K562 (cell line): Measurements from ENCODE around the gene PXN. TPM values are rescaled to one million over a fixed set of nuclear protein-coding genes. Genes with fewer than 3 reads are reported as not detected.

Experiments used
- ADNP ChIP-seq: fragments of 200-800 bp; sonication (Bioruptor generic); IDR thresholded peaks from 2 replicates; pipeline ENCODE4 v1.6.1; 2016; ENCODE audit warnings: missing genetic modification characterization, missing compliant biosample characterization
- ATF1 ChIP-seq, 2 experiments: fragments of 450-650 bp in 1 of 2; IDR thresholded peaks; 2 replicates each; pipeline ENCODE4 v1.6.1; 2016; ENCODE audit warnings: missing compliant biosample characterization in 1 of 2, missing genetic modification characterization in 1 of 2
- CEBPB ChIP-seq: fragments of 450-650 bp; IDR thresholded peaks from 2 replicates; pipeline ENCODE4 v1.6.1; 2016; ENCODE audit warnings: missing genetic modification characterization, missing compliant biosample characterization
- CHD1 ChIP-seq: fragments of 200-600 bp; sonication (generic); IDR thresholded peaks from one replicate; pipeline ENCODE4 v1.6.1; 2012; ENCODE audit warnings: mild to moderate bottlenecking, moderate library complexity, low read length, inconsistent platforms
- DNMT1 ChIP-seq: fragments of 450-650 bp; IDR thresholded peaks from 2 replicates; pipeline ENCODE4 v1.6.1; 2016; ENCODE audit warnings: antibody characterized with exemption, mild to moderate bottlenecking
- ETV6 ChIP-seq, 3 experiments: fragments of 150-350 bp in 1 of 3; sonication (generic) in 1 of 3; formaldehyde crosslinking in 1 of 3; IDR thresholded peaks; 2 replicates each; pipeline versions ENCODE4 v1.6.1 to v1.8.0; 2014 to 2022; ENCODE audit warnings: borderline replicate concordance in 2 of 3, low read depth in 2 of 3, antibody characterized with exemption in 1 of 3, low read length in 1 of 3, mild to moderate bottlenecking in 1 of 3, missing genetic modification reagents in 1 of 3
- FOSL1 ChIP-seq: fragments of 200-800 bp; sonication (Bioruptor generic); conservative IDR thresholded peaks from 2 replicates; pipeline ENCODE4 v1.6.1; 2016; ENCODE audit warnings: missing genetic modification characterization, missing compliant biosample characterization
- FOXK1 ChIP-seq: sonication (generic); formaldehyde crosslinking; IDR thresholded peaks from 2 replicates; pipeline ENCODE4 v1.8.0; 2022; ENCODE audit warnings: missing genetic modification reagents, mild to moderate bottlenecking, borderline replicate concordance
- FOXM1 ChIP-seq, 2 experiments: fragments of 450-650 bp in 1 of 2; sonication (generic) in 1 of 2; formaldehyde crosslinking in 1 of 2; IDR thresholded peaks; 2 replicates each; pipeline versions ENCODE4 v1.6.1 to v1.9.0; 2017 to 2022; ENCODE audit warnings: low read depth in 2 of 2, mild to moderate bottlenecking in 2 of 2, missing genetic modification reagents in 1 of 2, moderate library complexity in 1 of 2
- GATA2 ChIP-seq: sonication (generic); formaldehyde crosslinking; IDR thresholded peaks from 2 replicates; pipeline ENCODE4 v1.4.0; 2020; ENCODE audit warnings: mild to moderate bottlenecking, missing genetic modification reagents
- HDAC2 ChIP-seq: fragments of 450-650 bp; IDR thresholded peaks from 2 replicates; pipeline ENCODE4 v1.6.1; 2016; ENCODE audit warnings: mild to moderate bottlenecking
- TAF15 ChIP-seq: fragments of 200-400 bp; formaldehyde crosslinking; IDR thresholded peaks from 2 replicates; pipeline ENCODE4 v1.6.1; 2017; ENCODE audit warnings: mild to moderate bottlenecking, low read depth, low read length, moderate library complexity
- ZNF282 ChIP-seq: sonication (generic); formaldehyde crosslinking; IDR thresholded peaks from 2 replicates; pipeline ENCODE4 v1.8.1; 2023; ENCODE audit warnings: missing genetic modification reagents
- ZNF444 ChIP-seq: fragments of 250-450 bp; sonication (Bioruptor Pico); IDR thresholded peaks from 2 replicates; pipeline ENCODE4 v1.4.0; 2020; ENCODE audit warnings: mild to moderate bottlenecking, moderate library complexity
- polyA plus RNA-seq, 8 experiments: library from polyadenylated mRNA; depleted of rRNA in 4 of 8; stranded (reverse) in 5 of 8; unstranded in 3 of 8; fragments of >200 nt; fragmentation: Nextera tagmentation in 2 of 8; fragmentation: Illumina TruSeq in 1 of 8; extraction: Ambion mirVana in 2 of 8; extraction: Trizol in 1 of 8; gene quantifications; 2 replicates each; pipeline versions ENCODE4 v1.2.1 to v1.2.3, GENCODE V29; 2011 to 2014; ENCODE audit warnings: inconsistent platforms in 1 of 8, missing spikeins in 1 of 8
- total RNA-seq, 7 experiments: library from RNA; depleted of rRNA in 6 of 7; stranded (reverse); fragments of >200 nt in 6 of 7; fragmentation: Illumina TruSeq in 2 of 7; extraction: Trizol in 2 of 7; gene quantifications; 2 replicates each; pipeline versions ENCODE4 v1.2.1 to v1.2.3, GENCODE V29; 2011 to 2021; ENCODE audit warnings: low replicate concordance in 1 of 7
- TF ChIP-seq, protein P1 (sequence below), 2 experiments: fragments of 250-450 bp in 1 of 2; fragments of 450-650 bp in 1 of 2; sonication (Bioruptor Pico) in 1 of 2; IDR thresholded peaks; 2 replicates each; pipeline versions ENCODE4 v1.6.1 to v1.8.0; 2016 to 2021; ENCODE audit warnings: mild to moderate bottlenecking in 2 of 2, moderate library complexity in 2 of 2, missing compliant biosample characterization in 1 of 2, missing genetic modification characterization in 1 of 2
- TF ChIP-seq, protein P2 (sequence below): sonication (generic); formaldehyde crosslinking; IDR thresholded peaks from 2 replicates; pipeline ENCODE4 v1.8.1; 2023; ENCODE audit warnings: missing genetic modification reagents, mild to moderate bottlenecking, borderline replicate concordance

The PXN gene
- total and polyA plus RNA-seq, 9 of the 15 experiments (the other 6 are each of a cell fraction or from before 2014, with no cell fraction given): 4.0 to 74.1 (median 18.6) TPM

DNA sequence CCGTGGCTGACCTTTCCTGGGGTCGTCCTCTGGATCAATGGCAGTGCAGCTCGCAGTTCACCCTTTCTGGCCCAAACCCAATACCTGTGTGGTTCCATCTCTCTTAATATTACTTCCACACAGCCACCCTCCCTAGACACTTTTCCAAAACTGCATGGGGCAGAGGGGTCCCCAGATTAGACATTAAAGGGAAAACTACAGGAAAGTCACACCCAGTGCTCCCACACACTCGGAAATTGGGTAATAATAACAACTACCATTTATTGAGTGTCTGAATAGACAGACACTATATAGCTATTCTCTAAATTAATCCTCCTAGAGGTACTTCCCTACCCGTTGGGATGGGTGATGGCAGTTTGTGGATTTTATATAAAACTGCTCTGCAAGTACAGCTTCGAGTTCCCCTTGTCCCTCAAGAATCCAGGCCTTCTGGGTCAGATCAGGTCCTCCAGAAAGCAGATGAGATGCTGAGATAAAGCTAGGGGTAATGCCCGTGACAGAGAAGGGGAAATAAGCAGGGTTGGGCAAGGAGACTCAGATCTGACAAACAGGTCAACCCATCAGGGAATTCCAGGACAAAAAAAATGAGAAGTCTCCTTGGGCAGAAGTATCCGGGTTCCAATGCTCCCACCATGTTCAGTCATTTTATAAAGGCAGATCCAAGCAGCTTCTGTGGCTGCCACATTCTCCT lies 795 bp upstream of the PXN start (continued):
- TF ChIP-seq, protein P1, sequence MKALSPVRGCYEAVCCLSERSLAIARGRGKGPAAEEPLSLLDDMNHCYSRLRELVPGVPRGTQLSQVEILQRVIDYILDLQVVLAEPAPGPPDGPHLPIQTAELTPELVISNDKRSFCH (CRISPR knock-in tag; IDR thresholded peaks at IDR 0.05): no peak
- TF ChIP-seq, protein P1 (tag; IDR thresholded peaks at IDR 0.05): 0 out of 2 replicates have a peak, but pooled peaks have one; percentile 21
- TF ChIP-seq CHD1 (no peak), ADNP (no peak), FOSL1 (tag) (0 out of 2 replicates have a peak, but pooled peaks have one; percentile 40), GATA2 (CRISPR knock-in tag) (no peak), FOXK1 (CRISPR knock-in tag) (no peak), DNMT1 (no peak), ZNF282 (CRISPR knock-in tag) (no peak), ZNF444 (CRISPR knock-in tag) (no peak), ATF1 (CRISPR knock-in tag; IDR thresholded peaks at IDR 0.05) (no peak), ATF1 (tag; IDR thresholded peaks at IDR 0.05) (0 out of 2 replicates have a peak, but pooled peaks have one; percentile 7), CEBPB (tag) (no peak), TAF15 (no peak), FOXM1 (IDR thresholded peaks at IDR 0.05; ENCODE audit: low read depth) (no peak), FOXM1 (CRISPR knock-in tag; IDR thresholded peaks at IDR 0.05; ENCODE audit: low read depth) (no peak), ETV6 (IDR thresholded peaks at IDR 0.05; ENCODE audit: borderline replicate concordance in 1 of 2, low read depth in 2 of 2, low read length in 1 of 2) (no peak), ETV6 (CRISPR knock-in tag; IDR thresholded peaks at IDR 0.05; ENCODE audit: borderline replicate concordance) (0 out of 2 replicates have a peak, but pooled peaks have one; percentile 3), HDAC2 (0 out of 2 replicates have a peak, but pooled peaks have one; percentile 11)
- TF ChIP-seq, protein P2, sequence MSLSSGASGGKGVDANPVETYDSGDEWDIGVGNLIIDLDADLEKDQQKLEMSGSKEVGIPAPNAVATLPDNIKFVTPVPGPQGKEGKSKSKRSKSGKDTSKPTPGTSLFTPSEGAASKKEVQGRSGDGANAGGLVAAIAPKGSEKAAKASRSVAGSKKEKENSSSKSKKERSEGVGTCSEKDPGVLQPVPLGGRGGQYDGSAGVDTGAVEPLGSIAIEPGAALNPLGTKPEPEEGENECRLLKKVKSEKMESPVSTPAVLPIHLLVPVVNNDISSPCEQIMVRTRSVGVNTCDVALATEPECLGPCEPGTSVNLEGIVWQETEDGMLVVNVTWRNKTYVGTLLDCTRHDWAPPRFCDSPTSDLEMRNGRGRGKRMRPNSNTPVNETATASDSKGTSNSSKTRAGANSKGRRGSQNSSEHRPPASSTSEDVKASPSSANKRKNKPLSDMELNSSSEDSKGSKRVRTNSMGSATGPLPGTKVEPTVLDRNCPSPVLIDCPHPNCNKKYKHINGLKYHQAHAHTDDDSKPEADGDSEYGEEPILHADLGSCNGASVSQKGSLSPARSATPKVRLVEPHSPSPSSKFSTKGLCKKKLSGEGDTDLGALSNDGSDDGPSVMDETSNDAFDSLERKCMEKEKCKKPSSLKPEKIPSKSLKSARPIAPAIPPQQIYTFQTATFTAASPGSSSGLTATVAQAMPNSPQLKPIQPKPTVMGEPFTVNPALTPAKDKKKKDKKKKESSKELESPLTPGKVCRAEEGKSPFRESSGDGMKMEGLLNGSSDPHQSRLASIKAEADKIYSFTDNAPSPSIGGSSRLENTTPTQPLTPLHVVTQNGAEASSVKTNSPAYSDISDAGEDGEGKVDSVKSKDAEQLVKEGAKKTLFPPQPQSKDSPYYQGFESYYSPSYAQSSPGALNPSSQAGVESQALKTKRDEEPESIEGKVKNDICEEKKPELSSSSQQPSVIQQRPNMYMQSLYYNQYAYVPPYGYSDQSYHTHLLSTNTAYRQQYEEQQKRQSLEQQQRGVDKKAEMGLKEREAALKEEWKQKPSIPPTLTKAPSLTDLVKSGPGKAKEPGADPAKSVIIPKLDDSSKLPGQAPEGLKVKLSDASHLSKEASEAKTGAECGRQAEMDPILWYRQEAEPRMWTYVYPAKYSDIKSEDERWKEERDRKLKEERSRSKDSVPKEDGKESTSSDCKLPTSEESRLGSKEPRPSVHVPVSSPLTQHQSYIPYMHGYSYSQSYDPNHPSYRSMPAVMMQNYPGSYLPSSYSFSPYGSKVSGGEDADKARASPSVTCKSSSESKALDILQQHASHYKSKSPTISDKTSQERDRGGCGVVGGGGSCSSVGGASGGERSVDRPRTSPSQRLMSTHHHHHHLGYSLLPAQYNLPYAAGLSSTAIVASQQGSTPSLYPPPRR: no peak
